Adrenal gland (tissue), 19 donors: ENCODE data around the gene TNNI3. TPM values are rescaled to one million over a fixed set of nuclear protein-coding genes. Genes with fewer than 3 reads are reported as not detected.

ENCODE experiments used
- DNase-seq, 7 donors: peaks; one replicate each; pipeline ENCODE4 v3.0.0-alpha.2; 2019 to 2020
- H3K27ac ChIP-seq, 5 donors: fragments of 200-600 bp; sonication (generic) in 4 of 5; 1 replicate in 3 of 5; 2 replicates in 2 of 5; pipeline versions ENCODE4 v1.5.1 to v1.8.0; 2016 to 2020; ENCODE audit warnings: mild to moderate bottlenecking in 1 of 5
- H3K27me3 ChIP-seq: fragments of 200-600 bp; 2 replicates; pipeline ENCODE4 v1.8.0; 2021
- H3K36me3 ChIP-seq, 2 donors: fragments of 200-600 bp; replicated peaks in 1 of 2; 1 replicate in 1 of 2; 2 replicates in 1 of 2; pipeline versions ENCODE4 v1.5.1 to v1.8.0; 2018 to 2022
- H3K4me1 ChIP-seq, 2 donors: fragments of 200-600 bp; replicated peaks in 1 of 2; 1 replicate in 1 of 2; 2 replicates in 1 of 2; pipeline versions ENCODE4 v1.5.1 to v1.8.0; 2018 to 2021
- H3K4me3 ChIP-seq, 4 donors: fragments of 200-600 bp; sonication (generic) in 3 of 4; one replicate each; pipeline ENCODE4 v1.5.1; 2016 to 2018
- H3K9me3 ChIP-seq, 3 donors: fragments of 200-600 bp; sonication (generic) in 1 of 3; replicated peaks in 1 of 3; 1 replicate in 2 of 3; 2 replicates in 1 of 3; pipeline versions ENCODE4 v1.5.1 to v1.8.0; 2016 to 2021
- CTCF ChIP-seq, 6 experiments: fragments of 450-650 bp in 4 of 6; fragments of 200-600 bp in 2 of 6; sonication (generic) in 1 of 6; IDR thresholded peaks; 1 replicate in 5 of 6; 2 replicates in 1 of 6; pipeline versions ENCODE4 v1.5.1 to v1.8.0; 2016 to 2021; ENCODE audit warnings: antibody characterized with exemption in 6 of 6, mild to moderate bottlenecking in 2 of 6, moderate library complexity in 1 of 6
- POLR2A ChIP-seq, 2 donors: fragments of 450-650 bp; IDR thresholded peaks; one replicate each; pipeline ENCODE4 v1.6.1; 2017; ENCODE audit warnings: antibody characterized with exemption in 2 of 2, mild to moderate bottlenecking in 2 of 2, moderate library complexity in 1 of 2
- WGBS, 4 donors: extraction: QIAGEN DNeasy Blood & Tissue Kit in 2 of 4; methylation state at CpG; one replicate each; pipeline versions ENCODE4 v1.1.5 to v1.1.7; 2013 to 2017; 5-methylcytosine and 5-hydroxymethylcytosine counted together
- intact Hi-C, 2 donors: fragments of 100-400 bp; cut with DNase I; formaldehyde crosslinking; loops; one replicate each; pipeline versions ENCODE4 v1.14.1 to v1.15.0; 2022 to 2023
- long read RNA-seq, 10 donors: library from polyadenylated mRNA in 3 of 10; unstranded in 2 of 10; stranded (forward) in 1 of 10; transcript quantifications; one replicate each; pipeline ENCODE4 v2.0.0 and lab custom pipeline, GENCODE V29; 2021 to 2026
- polyA plus RNA-seq, 3 donors: library from polyadenylated mRNA; stranded (reverse); fragments of 200-250 nt in 2 of 3; fragments of 350-450 nt in 1 of 3; fragmentation: Illumina TruSeq in 1 of 3; extraction: RNeasy Lipid Tissue Mini Kit (QIAGEN cat#74804) in 1 of 3; gene quantifications; one replicate each; pipeline ENCODE4 v1.2.3, GENCODE V29; 2013 to 2014
- total RNA-seq, 9 donors: library from RNA; depleted of rRNA in 4 of 9; stranded (reverse); fragments of >200 nt in 4 of 9; fragments of 120-200 nt in 1 of 9; fragmentation: NEBNext Ultra II Directional in 1 of 9; extraction: Animal tissue kit (Norgen Biotek cat#: 25700) in 1 of 9; gene quantifications; one replicate each; pipeline versions ENCODE4 v1.1.0 to v1.2.4, GENCODE V29; 2013 to 2023
- donor health status: healthy with polysubstance abuse.
- donor health status: Bipolar disorder and iron deficiency.
- donor health status: DM: yes; HTN: yes; CAD: no.
- donor health status: DM: no; HTN: no; CAD: no.
- donor health status: DM: no; HTN: no; CAD: no.
- donor health status: DM: yes; HTN: yes; CAD: no.

The TNNI3 gene
- total RNA-seq (100 to 1,000 TPM in 1 of 9 donors, 10 to 100 TPM in 1, 1 to 10 TPM in 1, not detected in 6; 9.7 to 461 (median 20.5) TPM), polyA plus RNA-seq (10 to 100 TPM in 2 of 3 donors, under 1 TPM in 1; 0.51 to 25.3 (median 24.4) TPM)
- long read RNA-seq, donor 1, transcript TNNI3-207 (5 exons, 669 nt) = minor isoform, 5 of 101 reads
- long read RNA-seq, donor 1, transcript TNNI3-202 (4 exons, 699 nt) = minor isoform, 16 of 101 reads
- long read RNA-seq, donor 1, transcript TNNI3-208 (2 exons, 525 nt) = major isoform, 37 of 101 reads
- long read RNA-seq, donor 1, partial matches to known transcripts = 0 of 101 reads
- long read RNA-seq, donor 1, other reads (novel, unspliced or antisense) = 43 of 101 reads
- long read RNA-seq, donor 2, transcript TNNI3-208 (2 exons, 525 nt) = major isoform, 175 of 463 reads
- long read RNA-seq, donor 2, transcript TNNI3-202 (4 exons, 699 nt) = minor isoform, 68 of 463 reads
- long read RNA-seq, donor 2, transcript TNNI3-207 (5 exons, 669 nt) = minor isoform, 14 of 463 reads
- long read RNA-seq, donor 2, partial matches to known transcripts = 41 of 463 reads
- long read RNA-seq, donor 2, other reads (novel, unspliced or antisense) = 165 of 463 reads
- long read RNA-seq, donor 3, transcript TNNI3-202 (4 exons, 699 nt) = minor isoform, 12 of 58 reads
- long read RNA-seq, donor 3, transcript TNNI3-208 (2 exons, 525 nt) = major isoform, 20 of 58 reads
- long read RNA-seq, donor 3, partial matches to known transcripts = 0 of 58 reads
- long read RNA-seq, donor 3, other reads (novel, unspliced or antisense) = 25 of 58 reads
- long read RNA-seq, donor 4, partial matches to known transcripts = 0 of 2 reads
- long read RNA-seq, donor 4, other reads (novel, unspliced or antisense) = 2 of 2 reads
- long read RNA-seq, donor 5, partial matches to known transcripts = 0 of 14 reads
- long read RNA-seq, donor 5, other reads (novel, unspliced or antisense) = 12 of 14 reads
- long read RNA-seq, donor 6 = 0 reads
- long read RNA-seq, donor 7, transcript TNNI3-202 (4 exons, 699 nt) = minor isoform, 14 of 80 reads
- long read RNA-seq, donor 7, transcript TNNI3-208 (2 exons, 525 nt) = major isoform, 19 of 80 reads
- long read RNA-seq, donor 7, partial matches to known transcripts = 0 of 80 reads
- long read RNA-seq, donor 7, other reads (novel, unspliced or antisense) = 43 of 80 reads
- long read RNA-seq, donor 8, transcript TNNI3-202 (4 exons, 699 nt) = minor isoform, 44 of 383 reads
- long read RNA-seq, donor 8, transcript TNNI3-207 (5 exons, 669 nt) = minor isoform, 15 of 383 reads
- long read RNA-seq, donor 8, transcript TNNI3-208 (2 exons, 525 nt) = major isoform, 99 of 383 reads
- long read RNA-seq, donor 8, partial matches to known transcripts = 21 of 383 reads
- long read RNA-seq, donor 8, other reads (novel, unspliced or antisense) = 204 of 383 reads
- long read RNA-seq, donor 9, transcript TNNI3-202 (4 exons, 699 nt) = minor isoform, 17 of 63 reads
- long read RNA-seq, donor 9, transcript TNNI3-208 (2 exons, 525 nt) = major isoform, 34 of 63 reads
- long read RNA-seq, donor 9, transcript TNNI3-207 (5 exons, 669 nt) = minor isoform, 12 of 63 reads
- long read RNA-seq, donor 9, partial matches to known transcripts = 0 of 63 reads
- long read RNA-seq, donor 9, other reads (novel, unspliced or antisense) = 0 of 63 reads
- long read RNA-seq, donor 10, transcript TNNI3-208 (2 exons, 525 nt) = major isoform, 31 of 98 reads
- long read RNA-seq, donor 10, transcript TNNI3-202 (4 exons, 699 nt) = minor isoform, 22 of 98 reads
- long read RNA-seq, donor 10, transcript TNNI3-207 (5 exons, 669 nt) = minor isoform, 7 of 98 reads
- long read RNA-seq, donor 10, partial matches to known transcripts = 5 of 98 reads
- long read RNA-seq, donor 10, other reads (novel, unspliced or antisense) = 33 of 98 reads

GRCh38 chr19:55157064-55157908 lies at the start of gene TNNI3:
TSS of gene TNNI3 (minus strand) at chr19:55157732. CDS start at chr19:55157589, 143 bp downstream.
- peaks cover 24% of the 10 kb centered on the region for H3K27me3 ChIP-seq

GRCh38 chr19:55206664-55207500 lies 49.4 kb upstream of the TNNI3 start:
- WGBS, 4 donors = 13 to 27% (median 20%) methylated on average over 16 to 29 of the region's 29 CpGs
- H3K36me3 ChIP-seq = peaks cover 0 to 7% of the 10 kb centered on the region in 2 donors
- H3K27me3 ChIP-seq = no peaks in the 10 kb centered on the region
- peak overlapping the region in 2 of 4 donors; percentile 23 to 55 for H3K4me3 ChIP-seq
- TF ChIP-seq POLR2A (IDR thresholded peaks at IDR 0.05) (peak; percentile 82 to 96), CTCF (IDR thresholded peaks at IDR 0.05) (no peak)
- no peaks in the 10 kb centered on the region for H3K9me3 ChIP-seq
- peak; percentile 96 to 99 (median 98) for DNase-seq
- H3K27ac ChIP-seq = peak overlapping the region; percentile 81 to 94 (median 86)
- intact Hi-C loops = no loop called here
- peaks cover 8 to 26% of the 10 kb centered on the region in 2 donors for H3K4me1 ChIP-seq

More at GRCh38 chr19:55157064-55157908, at the start of gene TNNI3:
- intact Hi-C loops = no loop called here
- TF ChIP-seq CTCF (IDR thresholded peaks at IDR 0.05) (no peak), POLR2A (IDR thresholded peaks at IDR 0.05) (no peak)
- H3K4me1 ChIP-seq = peaks cover 0 to 4% of the 10 kb centered on the region in 2 donors
- peak within 1 kb of the TSS in 2 of 5 donors; percentile 13 to 47 for H3K27ac ChIP-seq
- H3K36me3 ChIP-seq = no peaks in the 10 kb centered on the region
- H3K9me3 ChIP-seq = no peaks in the 10 kb centered on the region
- WGBS, 4 donors = 19 to 44% (median 27%) methylated on average over 16 to 39 of the region's 39 CpGs
- peak within 1 kb of the TSS in 1 of 4 donors; percentile 18 for H3K4me3 ChIP-seq
- DNase-seq = no peak
